GM23338 (cell line): ENCODE data around the gene OSBPL7. TPM values are rescaled to one million over a fixed set of nuclear protein-coding genes. Genes with fewer than 3 reads are reported as not detected.

ENCODE experiments used
- ATAC-seq: fragments of 200-7000 bp; cut with Tn5 transposase; 3 replicates; pipeline ENCODE4 v1.9.1; 2020
- DNase-seq: peaks from one replicate; pipeline ENCODE4 v3.0.0-alpha.2; 2015; ENCODE audit warnings: low spot score
- H2AFZ ChIP-seq: fragments of 200-600 bp; sonication (generic); 2 replicates; pipeline ENCODE4 v1.8.0; 2016; ENCODE audit warnings: antibody characterized with exemption, mild to moderate bottlenecking, moderate library complexity
- H3F3A ChIP-seq: fragments of 200-600 bp; sonication (generic); replicated peaks from 2 replicates; pipeline ENCODE4 v1.8.0; 2017; ENCODE audit warnings: antibody characterized with exemption, mixed run types, low read depth
- H3K27ac ChIP-seq: fragments of 200-600 bp; sonication (generic); 2 replicates; pipeline ENCODE4 v1.6.1; 2016; ENCODE audit warnings: low read depth
- H3K27me3 ChIP-seq: fragments of 200-600 bp; sonication (generic); 2 replicates; pipeline ENCODE4 v1.8.0; 2016; ENCODE audit warnings: mild to moderate bottlenecking, mixed run types, moderate library complexity; ENCODE audit not compliant: insufficient read depth
- H3K36me3 ChIP-seq: fragments of 200-600 bp; sonication (generic); 2 replicates; pipeline ENCODE4 v1.8.0; 2016; ENCODE audit warnings: mild to moderate bottlenecking; ENCODE audit not compliant: insufficient read depth
- H3K4me1 ChIP-seq: fragments of 200-600 bp; sonication (generic); 2 replicates; pipeline ENCODE4 v1.8.0; 2016; ENCODE audit warnings: mild to moderate bottlenecking, moderate library complexity; ENCODE audit not compliant: insufficient read depth
- H3K4me2 ChIP-seq: fragments of 200-600 bp; sonication (generic); 2 replicates; pipeline ENCODE4 v1.7.1; 2017; ENCODE audit warnings: mixed run types
- H3K4me3 ChIP-seq: fragments of 200-600 bp; sonication (generic); 2 replicates; pipeline ENCODE4 v1.6.1; 2016; ENCODE audit warnings: mixed run types
- H3K79me2 ChIP-seq: fragments of 200-600 bp; sonication (generic); replicated peaks from 2 replicates; pipeline ENCODE4 v1.8.0; 2017; ENCODE audit warnings: mild to moderate bottlenecking; ENCODE audit not compliant: insufficient read depth
- H3K9me2 ChIP-seq: fragments of 200-600 bp; sonication (generic); 2 replicates; pipeline ENCODE4 v1.8.0; 2017; ENCODE audit not compliant: insufficient read depth
- H4K20me1 ChIP-seq: fragments of 200-600 bp; sonication (generic); replicated peaks from 2 replicates; pipeline ENCODE4 v1.8.0; 2017; ENCODE audit warnings: mild to moderate bottlenecking; ENCODE audit not compliant: insufficient read depth
- H3K27ac Mint-ChIP-seq: 2 replicates; pipeline ENCODE4 v1.8.0; 2020; ENCODE audit warnings: inconsistent platforms, mild to moderate bottlenecking, moderate library complexity, mixed read lengths
- H3K27me3 Mint-ChIP-seq: 3 replicates; pipeline ENCODE4 v1.8.0; 2022; ENCODE audit warnings: low read depth, mild to moderate bottlenecking, moderate library complexity, mixed read lengths, inconsistent platforms; ENCODE audit not compliant: insufficient read depth, poor library complexity
- H3K36me3 Mint-ChIP-seq: 3 replicates; pipeline ENCODE4 v1.8.0; 2021; ENCODE audit warnings: low read depth, mild to moderate bottlenecking, inconsistent platforms, moderate library complexity, mixed read lengths
- H3K4me1 Mint-ChIP-seq: 3 replicates; pipeline ENCODE4 v1.8.0; 2020; ENCODE audit warnings: mild to moderate bottlenecking, inconsistent platforms, mixed read lengths
- H3K4me3 Mint-ChIP-seq: 3 replicates; pipeline ENCODE4 v1.8.0; 2021; ENCODE audit warnings: moderate library complexity, mild to moderate bottlenecking, inconsistent platforms, mixed read lengths
- H3K9me3 Mint-ChIP-seq: 3 replicates; pipeline ENCODE4 v1.8.0; 2020; ENCODE audit warnings: moderate library complexity, mild to moderate bottlenecking, inconsistent platforms, mixed read lengths
- CREB1 ChIP-seq: fragments of 250-450 bp; sonication (Bioruptor Pico); IDR thresholded peaks from 2 replicates; pipeline ENCODE4 v1.5.0; 2020; ENCODE audit warnings: low read depth, mild to moderate bottlenecking, moderate library complexity
- CTCF ChIP-seq, 2 experiments: fragments of 200-600 bp in 1 of 2; sonication (generic) in 1 of 2; conservative IDR thresholded peaks; 2 replicates each; pipeline versions ENCODE4 v1.5.1 to v1.6.1; 2016 to 2017; ENCODE audit warnings: antibody characterized with exemption in 2 of 2, low read depth in 2 of 2, mild to moderate bottlenecking in 2 of 2, moderate library complexity in 1 of 2
- EZH2 ChIP-seq: fragments of 200-600 bp; sonication (generic); IDR thresholded peaks from one replicate; pipeline ENCODE4 v1.8.0; 2017; ENCODE audit warnings: antibody characterized with exemption, mild to moderate bottlenecking, low read depth; ENCODE audit not compliant: unreplicated experiment
- EZH2phosphoT487 ChIP-seq: fragments of 200-600 bp; sonication (generic); IDR thresholded peaks from one replicate; pipeline ENCODE4 v1.8.1; 2018; ENCODE audit warnings: antibody characterized with exemption; ENCODE audit not compliant: unreplicated experiment
- JUNB ChIP-seq: IDR thresholded peaks from one replicate; pipeline ENCODE4 v1.6.1; 2016; ENCODE audit warnings: antibody characterized with exemption; ENCODE audit not compliant: unreplicated experiment
- NANOG ChIP-seq: IDR thresholded peaks from 2 replicates; pipeline ENCODE4 v1.6.1; 2016; ENCODE audit warnings: antibody characterized with exemption, borderline replicate concordance
- POLR2AphosphoS5 ChIP-seq: IDR thresholded peaks from 2 replicates; pipeline ENCODE4 v1.6.1; 2016; ENCODE audit warnings: antibody characterized with exemption, low read depth
- REST ChIP-seq: IDR thresholded peaks from one replicate; pipeline ENCODE4 v1.6.1; 2018; ENCODE audit warnings: antibody characterized with exemption; ENCODE audit not compliant: unreplicated experiment
- STAT1 ChIP-seq: IDR thresholded peaks from one replicate; pipeline ENCODE4 v1.6.1; 2016; ENCODE audit warnings: antibody characterized with exemption; ENCODE audit not compliant: unreplicated experiment
- ZNF114 ChIP-seq: fragments of 250-450 bp; sonication (Bioruptor Pico); IDR thresholded peaks from 2 replicates; pipeline ENCODE4 v1.5.0; 2020; ENCODE audit warnings: mild to moderate bottlenecking, moderate library complexity
- ZNF331 ChIP-seq: fragments of 250-450 bp; sonication (Bioruptor Pico); IDR thresholded peaks from 2 replicates; pipeline ENCODE4 v1.5.0; 2020; ENCODE audit warnings: low read depth, mild to moderate bottlenecking, moderate library complexity
- polyA plus RNA-seq: library from polyadenylated mRNA; unstranded; fragments of >200 nt; fragmentation: Nextera tagmentation; extraction: Ambion mirVana; gene quantifications from 2 replicates; pipeline ENCODE4 v1.2.1, GENCODE V29; 2016
- total RNA-seq: library from RNA; depleted of rRNA; stranded (reverse); fragments of >200 nt; shearing (Covaris generic); gene quantifications from 2 replicates; pipeline ENCODE4 v1.2.3, GENCODE V29; 2014
- TF ChIP-seq, protein P1 (sequence below): fragments of 250-450 bp; sonication (Bioruptor Pico); IDR thresholded peaks from 2 replicates; pipeline ENCODE4 v1.5.0; 2020; ENCODE audit warnings: mild to moderate bottlenecking, moderate library complexity
- TF ChIP-seq, protein P2 (sequence below): IDR thresholded peaks from 2 replicates; pipeline ENCODE4 v1.6.1; 2016; ENCODE audit warnings: antibody characterized with exemption

Gene OSBPL7
- total and polyA plus RNA-seq, 2 experiments from 2014 or later, result 3.4 to 8.1 TPM

- no peaks in the 10 kb centered on the region for H3K79me2 ChIP-seq
- H3K4me1 Mint-ChIP-seq, result peaks cover 4% of the 10 kb centered on the region; the same call in 2 of the 3 replicates
- no peaks in the 10 kb centered on the region for H3K36me3 ChIP-seq
- DNase-seq (no peak), ATAC-seq (no peak)
- no peaks in the 10 kb centered on the region; the same call in 1 of the 2 replicates for H4K20me1 ChIP-seq
- no peak overlapping the region for H3K27ac Mint-ChIP-seq
- H3K27me3 ChIP-seq, result peaks cover 63% of the 10 kb centered on the region
- no peak overlapping the region for H3K4me3 ChIP-seq
- no peaks in the 10 kb centered on the region for H3K9me2 ChIP-seq
- 0 out of 2 replicates have a peak, but pooled peaks cover 4% of the 10 kb centered on the region for H3K4me1 ChIP-seq
- H3K4me2 ChIP-seq, result no peak overlapping the region
- no peaks in the 10 kb centered on the region; the same call in 2 of the 3 replicates for H3K36me3 Mint-ChIP-seq
- no peaks in the 10 kb centered on the region for H3K9me3 Mint-ChIP-seq
- H3F3A ChIP-seq, result 0 out of 2 replicates have a peak, but pooled peaks cover 4% of the 10 kb centered on the region
- no peak overlapping the region for H2AFZ ChIP-seq
- TF ChIP-seq STAT1, result no peak
- TF ChIP-seq EZH2phosphoT487, result no peak
- TF ChIP-seq, protein P1, sequence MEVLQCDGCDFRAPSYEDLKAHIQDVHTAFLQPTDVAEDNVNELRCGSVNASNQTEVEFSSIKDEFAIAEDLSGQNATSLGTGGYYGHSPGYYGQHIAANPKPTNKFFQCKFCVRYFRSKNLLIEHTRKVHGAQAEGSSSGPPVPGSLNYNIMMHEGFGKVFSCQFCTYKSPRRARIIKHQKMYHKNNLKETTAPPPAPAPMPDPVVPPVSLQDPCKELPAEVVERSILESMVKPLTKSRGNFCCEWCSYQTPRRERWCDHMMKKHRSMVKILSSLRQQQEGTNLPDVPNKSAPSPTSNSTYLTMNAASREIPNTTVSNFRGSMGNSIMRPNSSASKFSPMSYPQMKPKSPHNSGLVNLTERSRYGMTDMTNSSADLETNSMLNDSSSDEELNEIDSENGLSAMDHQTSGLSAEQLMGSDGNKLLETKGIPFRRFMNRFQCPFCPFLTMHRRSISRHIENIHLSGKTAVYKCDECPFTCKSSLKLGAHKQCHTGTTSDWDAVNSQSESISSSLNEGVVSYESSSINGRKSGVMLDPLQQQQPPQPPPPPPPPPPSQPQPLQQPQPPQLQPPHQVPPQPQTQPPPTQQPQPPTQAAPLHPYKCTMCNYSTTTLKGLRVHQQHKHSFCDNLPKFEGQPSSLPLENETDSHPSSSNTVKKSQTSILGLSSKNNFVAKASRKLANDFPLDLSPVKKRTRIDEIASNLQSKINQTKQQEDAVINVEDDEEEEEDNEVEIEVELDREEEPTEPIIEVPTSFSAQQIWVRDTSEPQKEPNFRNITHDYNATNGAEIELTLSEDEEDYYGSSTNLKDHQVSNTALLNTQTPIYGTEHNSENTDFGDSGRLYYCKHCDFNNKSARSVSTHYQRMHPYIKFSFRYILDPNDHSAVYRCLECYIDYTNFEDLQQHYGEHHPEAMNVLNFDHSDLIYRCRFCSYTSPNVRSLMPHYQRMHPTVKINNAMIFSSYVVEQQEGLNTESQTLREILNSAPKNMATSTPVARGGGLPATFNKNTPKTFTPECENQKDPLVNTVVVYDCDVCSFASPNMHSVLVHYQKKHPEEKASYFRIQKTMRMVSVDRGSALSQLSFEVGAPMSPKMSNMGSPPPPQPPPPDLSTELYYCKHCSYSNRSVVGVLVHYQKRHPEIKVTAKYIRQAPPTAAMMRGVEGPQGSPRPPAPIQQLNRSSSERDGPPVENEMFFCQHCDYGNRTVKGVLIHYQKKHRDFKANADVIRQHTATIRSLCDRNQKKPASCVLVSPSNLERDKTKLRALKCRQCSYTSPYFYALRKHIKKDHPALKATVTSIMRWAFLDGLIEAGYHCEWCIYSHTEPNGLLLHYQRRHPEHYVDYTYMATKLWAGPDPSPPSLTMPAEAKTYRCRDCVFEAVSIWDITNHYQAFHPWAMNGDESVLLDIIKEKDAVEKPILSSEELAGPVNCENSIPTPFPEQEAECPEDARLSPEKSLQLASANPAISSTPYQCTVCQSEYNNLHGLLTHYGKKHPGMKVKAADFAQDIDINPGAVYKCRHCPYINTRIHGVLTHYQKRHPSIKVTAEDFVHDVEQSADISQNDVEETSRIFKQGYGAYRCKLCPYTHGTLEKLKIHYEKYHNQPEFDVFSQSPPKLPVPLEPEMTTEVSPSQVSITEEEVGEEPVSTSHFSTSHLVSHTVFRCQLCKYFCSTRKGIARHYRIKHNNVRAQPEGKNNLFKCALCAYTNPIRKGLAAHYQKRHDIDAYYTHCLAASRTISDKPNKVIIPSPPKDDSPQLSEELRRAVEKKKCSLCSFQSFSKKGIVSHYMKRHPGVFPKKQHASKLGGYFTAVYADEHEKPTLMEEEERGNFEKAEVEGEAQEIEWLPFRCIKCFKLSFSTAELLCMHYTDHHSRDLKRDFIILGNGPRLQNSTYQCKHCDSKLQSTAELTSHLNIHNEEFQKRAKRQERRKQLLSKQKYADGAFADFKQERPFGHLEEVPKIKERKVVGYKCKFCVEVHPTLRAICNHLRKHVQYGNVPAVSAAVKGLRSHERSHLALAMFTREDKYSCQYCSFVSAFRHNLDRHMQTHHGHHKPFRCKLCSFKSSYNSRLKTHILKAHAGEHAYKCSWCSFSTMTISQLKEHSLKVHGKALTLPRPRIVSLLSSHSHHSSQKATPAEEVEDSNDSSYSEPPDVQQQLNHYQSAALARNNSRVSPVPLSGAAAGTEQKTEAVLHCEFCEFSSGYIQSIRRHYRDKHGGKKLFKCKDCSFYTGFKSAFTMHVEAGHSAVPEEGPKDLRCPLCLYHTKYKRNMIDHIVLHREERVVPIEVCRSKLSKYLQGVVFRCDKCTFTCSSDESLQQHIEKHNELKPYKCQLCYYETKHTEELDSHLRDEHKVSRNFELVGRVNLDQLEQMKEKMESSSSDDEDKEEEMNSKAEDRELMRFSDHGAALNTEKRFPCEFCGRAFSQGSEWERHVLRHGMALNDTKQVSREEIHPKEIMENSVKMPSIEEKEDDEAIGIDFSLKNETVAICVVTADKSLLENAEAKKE (CRISPR knock-in tag), result no peak
- TF ChIP-seq NANOG, result no peak
- no peak for TF ChIP-seq REST
- TF ChIP-seq ZNF331 (CRISPR knock-in tag), result no peak
- no peak for TF ChIP-seq CTCF (conservative IDR thresholded peaks at IDR 0.05; ENCODE audit: low read depth in 2 of 2)
- no peak for TF ChIP-seq CREB1 (CRISPR knock-in tag)
- TF ChIP-seq ZNF114 (CRISPR knock-in tag), result no peak
- TF ChIP-seq POLR2AphosphoS5, result no peak
- TF ChIP-seq EZH2, result no peak
- TF ChIP-seq, protein P2, sequence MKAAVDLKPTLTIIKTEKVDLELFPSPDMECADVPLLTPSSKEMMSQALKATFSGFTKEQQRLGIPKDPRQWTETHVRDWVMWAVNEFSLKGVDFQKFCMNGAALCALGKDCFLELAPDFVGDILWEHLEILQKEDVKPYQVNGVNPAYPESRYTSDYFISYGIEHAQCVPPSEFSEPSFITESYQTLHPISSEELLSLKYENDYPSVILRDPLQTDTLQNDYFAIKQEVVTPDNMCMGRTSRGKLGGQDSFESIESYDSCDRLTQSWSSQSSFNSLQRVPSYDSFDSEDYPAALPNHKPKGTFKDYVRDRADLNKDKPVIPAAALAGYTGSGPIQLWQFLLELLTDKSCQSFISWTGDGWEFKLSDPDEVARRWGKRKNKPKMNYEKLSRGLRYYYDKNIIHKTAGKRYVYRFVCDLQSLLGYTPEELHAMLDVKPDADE, result no peak
- no peak for TF ChIP-seq JUNB
- H3K27me3 Mint-ChIP-seq, result peaks cover 38% of the 10 kb centered on the region
- no peak overlapping the region for H3K4me3 Mint-ChIP-seq
- no peak overlapping the region for H3K27ac ChIP-seq
Measured at GRCh38 chr17:47792979-47793378, 28.6 kb downstream of the OSBPL7 start.
